HepG2 (cell line): ENCODE data around the gene ATP4A.

Experiments
- MXD4 ChIP-seq: IDR thresholded peaks from 2 replicates; pipeline ENCODE4 v1.6.1; 2016; ENCODE audit warnings: mild to moderate bottlenecking, missing biosample characterization, missing genetic modification reagents
- PHF8 ChIP-seq: sonication (generic); formaldehyde crosslinking; IDR thresholded peaks from 2 replicates; pipeline ENCODE4 v1.5.0; 2020; ENCODE audit warnings: missing genetic modification reagents
- ZNF253 ChIP-seq: sonication (generic); formaldehyde crosslinking; IDR thresholded peaks from 2 replicates; pipeline ENCODE4 v1.8.0; 2022; ENCODE audit warnings: mild to moderate bottlenecking, missing genetic modification reagents, borderline replicate concordance
- TF ChIP-seq, protein P1 (sequence below): sonication (generic); formaldehyde crosslinking; IDR thresholded peaks from 2 replicates; pipeline ENCODE4 v1.8.1; 2023; ENCODE audit warnings: missing genetic modification reagents, inconsistent platforms, borderline replicate concordance
- TF ChIP-seq, protein P2 (sequence below): sonication (generic); formaldehyde crosslinking; IDR thresholded peaks from 2 replicates; pipeline ENCODE4 v1.4.0; 2020; ENCODE audit warnings: missing genetic modification reagents
- TF ChIP-seq, protein P3 (sequence below): sonication (generic); formaldehyde crosslinking; conservative IDR thresholded peaks from 2 replicates; pipeline ENCODE4 v1.4.0; 2020; ENCODE audit warnings: missing genetic modification reagents

DNA sequence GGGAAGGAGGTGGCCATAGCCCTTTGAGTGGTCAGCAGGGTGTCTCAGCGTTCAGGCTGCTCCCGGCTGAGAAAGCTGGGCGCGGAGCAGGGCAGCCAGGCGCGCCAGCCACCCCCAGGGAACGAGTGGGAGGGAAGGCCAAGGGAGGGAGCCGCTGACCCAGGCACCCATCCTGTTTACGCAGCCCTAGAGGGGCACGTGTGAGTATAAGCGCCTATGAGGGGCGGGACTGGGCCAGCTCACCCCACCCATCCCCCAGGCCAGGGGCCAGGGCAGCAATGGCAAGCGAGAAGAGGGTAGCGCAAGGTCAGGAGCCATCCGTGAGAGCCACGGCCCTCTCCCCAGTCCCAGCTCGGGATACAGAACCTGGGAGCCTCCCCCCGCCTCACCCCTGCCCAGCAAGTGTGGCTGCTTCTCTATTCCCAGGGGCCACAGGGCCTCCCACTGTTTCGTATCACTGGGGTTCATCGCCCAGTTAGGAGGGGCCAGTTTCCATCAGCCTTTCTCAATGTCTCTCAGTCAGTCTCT is 49.1 kb downstream of the ATP4A start:
- TF ChIP-seq, protein P1, sequence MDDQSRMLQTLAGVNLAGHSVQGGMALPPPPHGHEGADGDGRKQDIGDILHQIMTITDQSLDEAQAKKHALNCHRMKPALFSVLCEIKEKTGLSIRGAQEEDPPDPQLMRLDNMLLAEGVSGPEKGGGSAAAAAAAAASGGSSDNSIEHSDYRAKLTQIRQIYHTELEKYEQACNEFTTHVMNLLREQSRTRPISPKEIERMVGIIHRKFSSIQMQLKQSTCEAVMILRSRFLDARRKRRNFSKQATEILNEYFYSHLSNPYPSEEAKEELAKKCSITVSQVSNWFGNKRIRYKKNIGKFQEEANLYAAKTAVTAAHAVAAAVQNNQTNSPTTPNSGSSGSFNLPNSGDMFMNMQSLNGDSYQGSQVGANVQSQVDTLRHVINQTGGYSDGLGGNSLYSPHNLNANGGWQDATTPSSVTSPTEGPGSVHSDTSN = no peak
- TF ChIP-seq ZNF253 (no peak), MXD4 (no peak), PHF8 (no peak)
- TF ChIP-seq, protein P2, sequence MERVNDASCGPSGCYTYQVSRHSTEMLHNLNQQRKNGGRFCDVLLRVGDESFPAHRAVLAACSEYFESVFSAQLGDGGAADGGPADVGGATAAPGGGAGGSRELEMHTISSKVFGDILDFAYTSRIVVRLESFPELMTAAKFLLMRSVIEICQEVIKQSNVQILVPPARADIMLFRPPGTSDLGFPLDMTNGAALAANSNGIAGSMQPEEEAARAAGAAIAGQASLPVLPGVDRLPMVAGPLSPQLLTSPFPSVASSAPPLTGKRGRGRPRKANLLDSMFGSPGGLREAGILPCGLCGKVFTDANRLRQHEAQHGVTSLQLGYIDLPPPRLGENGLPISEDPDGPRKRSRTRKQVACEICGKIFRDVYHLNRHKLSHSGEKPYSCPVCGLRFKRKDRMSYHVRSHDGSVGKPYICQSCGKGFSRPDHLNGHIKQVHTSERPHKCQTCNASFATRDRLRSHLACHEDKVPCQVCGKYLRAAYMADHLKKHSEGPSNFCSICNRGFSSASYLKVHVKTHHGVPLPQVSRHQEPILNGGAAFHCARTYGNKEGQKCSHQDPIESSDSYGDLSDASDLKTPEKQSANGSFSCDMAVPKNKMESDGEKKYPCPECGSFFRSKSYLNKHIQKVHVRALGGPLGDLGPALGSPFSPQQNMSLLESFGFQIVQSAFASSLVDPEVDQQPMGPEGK (CRISPR knock-in tag) = no peak
- TF ChIP-seq, protein P3, sequence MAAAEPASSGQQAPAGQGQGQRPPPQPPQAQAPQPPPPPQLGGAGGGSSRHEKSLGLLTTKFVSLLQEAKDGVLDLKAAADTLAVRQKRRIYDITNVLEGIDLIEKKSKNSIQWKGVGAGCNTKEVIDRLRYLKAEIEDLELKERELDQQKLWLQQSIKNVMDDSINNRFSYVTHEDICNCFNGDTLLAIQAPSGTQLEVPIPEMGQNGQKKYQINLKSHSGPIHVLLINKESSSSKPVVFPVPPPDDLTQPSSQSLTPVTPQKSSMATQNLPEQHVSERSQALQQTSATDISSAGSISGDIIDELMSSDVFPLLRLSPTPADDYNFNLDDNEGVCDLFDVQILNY (CRISPR knock-in tag) = no peak
